Measurements from ENCODE around the gene MSRB3.
A peak's percentile ranks its signal among the peaks of the same experiment; 100 is the strongest.
"Not testable (repeated sequence)": the region's sequence is repeated elsewhere in the genome, so short reads cannot be mapped to it uniquely, and the experiment has no call there.

Gene MSRB3

DNA sequence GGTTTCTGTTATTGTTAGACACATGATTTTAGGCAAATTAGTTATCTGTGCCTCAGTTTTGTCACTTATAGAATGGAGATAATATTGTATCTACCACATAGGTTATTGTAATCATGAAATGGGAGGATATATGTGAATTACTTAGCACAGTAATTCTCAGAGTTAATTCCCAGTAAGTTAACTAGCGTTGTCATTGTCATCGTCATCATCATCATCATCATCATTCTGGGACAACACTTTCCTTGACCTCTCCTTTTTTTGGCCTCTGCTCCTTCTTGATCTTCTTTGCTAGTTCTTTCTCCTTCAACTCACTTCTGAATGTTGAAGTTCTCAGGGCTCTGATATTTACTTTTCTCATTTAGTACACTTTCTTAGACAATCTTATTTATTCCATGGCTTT is 13.8 kb downstream of the MSRB3 start:
- no peak for DNase-seq (ENCODE audit: low read depth)

DNA sequence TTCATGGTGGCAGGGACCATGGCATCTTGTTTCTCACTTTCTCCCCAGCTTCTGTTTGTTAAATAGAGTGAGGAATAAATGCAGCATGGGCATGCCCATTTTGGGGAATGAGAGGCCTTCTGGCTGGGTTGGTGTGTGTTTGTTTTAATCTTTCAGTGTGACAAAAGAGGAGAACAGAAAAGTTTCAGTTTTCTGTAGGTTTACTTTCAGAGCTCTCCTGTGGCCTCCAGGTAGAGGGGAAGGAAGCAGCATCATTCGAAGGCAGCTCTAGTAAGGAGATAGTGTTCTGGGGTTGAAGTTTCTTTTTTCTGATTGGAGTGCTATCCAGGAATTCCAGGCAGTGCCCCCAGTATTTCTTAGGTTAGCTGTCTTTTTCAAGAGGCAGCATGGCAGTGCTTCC is 15.3 kb downstream of the MSRB3 start:
- DNase-seq (ENCODE audit: low read depth), result no peak

- DNase-seq (ENCODE audit: low read depth), result no peak
These were observed 16.3 kb downstream of the MSRB3 start for GRCh38 chr12:65294641-65295262.

DNA sequence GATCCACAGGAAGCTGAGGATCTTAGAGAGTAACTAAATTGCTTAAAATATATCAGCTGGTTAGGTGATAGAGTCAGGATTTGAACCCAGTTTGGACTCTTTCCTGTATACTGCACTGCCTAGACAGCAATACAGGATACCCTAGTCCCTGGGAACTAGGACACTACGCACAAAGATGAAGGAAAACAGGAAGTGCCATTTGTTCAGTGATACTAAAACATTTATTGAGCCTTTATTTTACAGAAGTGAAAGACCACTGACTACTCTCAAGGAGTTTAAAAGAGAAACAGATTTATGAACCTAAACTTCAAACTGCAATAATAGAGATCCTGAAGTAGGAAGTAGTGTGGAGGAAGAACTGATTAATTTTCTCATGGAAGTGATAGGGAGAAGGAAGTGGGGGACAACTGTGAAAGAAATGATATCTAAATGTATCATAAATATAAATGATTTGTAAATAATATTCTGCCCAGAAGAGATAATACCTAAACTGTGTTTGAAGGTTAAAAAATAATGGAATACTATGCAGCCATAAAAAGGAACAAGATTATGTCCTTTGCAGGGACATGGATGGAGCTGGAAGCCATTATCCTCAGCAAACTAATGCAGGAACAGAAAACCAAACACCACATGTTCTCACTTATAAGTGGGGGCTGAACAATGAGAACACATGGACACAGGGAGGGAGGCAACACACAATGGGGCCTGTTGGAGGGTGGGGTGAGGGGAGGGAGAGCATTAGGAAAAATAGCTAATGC is 18.2 kb downstream of the MSRB3 start:
- no peak for DNase-seq (ENCODE audit: low read depth)

DNA sequence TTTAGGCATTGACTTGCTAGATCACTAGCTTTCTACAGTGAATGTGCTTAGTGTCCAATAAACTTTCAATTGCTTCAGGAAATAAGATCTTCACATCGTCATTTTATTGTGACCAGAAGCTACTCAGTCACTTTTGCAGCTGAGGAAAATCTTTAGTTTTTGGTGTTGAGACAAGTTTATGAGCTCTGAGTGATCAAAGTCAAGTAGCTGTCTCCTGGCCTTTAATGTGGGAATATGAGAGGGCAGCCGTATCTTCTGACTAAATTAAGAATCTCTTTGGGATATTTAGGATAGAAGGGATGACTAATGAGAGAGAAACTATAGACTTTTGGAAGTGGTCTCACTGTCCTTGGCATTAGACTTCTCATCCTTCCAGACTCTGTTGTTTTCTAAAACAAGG is 21.6 kb downstream of the MSRB3 start:
- DNase-seq (ENCODE audit: low read depth), result no peak

- no peak for DNase-seq (ENCODE audit: low read depth)
These were observed 22.3 kb downstream of the MSRB3 start for GRCh38 chr12:65300679-65301349.

GRCh38 chr12:65302891-65303290 is 24.4 kb downstream of the MSRB3 start:
- DNase-seq (ENCODE audit: low read depth), result no peak

DNA sequence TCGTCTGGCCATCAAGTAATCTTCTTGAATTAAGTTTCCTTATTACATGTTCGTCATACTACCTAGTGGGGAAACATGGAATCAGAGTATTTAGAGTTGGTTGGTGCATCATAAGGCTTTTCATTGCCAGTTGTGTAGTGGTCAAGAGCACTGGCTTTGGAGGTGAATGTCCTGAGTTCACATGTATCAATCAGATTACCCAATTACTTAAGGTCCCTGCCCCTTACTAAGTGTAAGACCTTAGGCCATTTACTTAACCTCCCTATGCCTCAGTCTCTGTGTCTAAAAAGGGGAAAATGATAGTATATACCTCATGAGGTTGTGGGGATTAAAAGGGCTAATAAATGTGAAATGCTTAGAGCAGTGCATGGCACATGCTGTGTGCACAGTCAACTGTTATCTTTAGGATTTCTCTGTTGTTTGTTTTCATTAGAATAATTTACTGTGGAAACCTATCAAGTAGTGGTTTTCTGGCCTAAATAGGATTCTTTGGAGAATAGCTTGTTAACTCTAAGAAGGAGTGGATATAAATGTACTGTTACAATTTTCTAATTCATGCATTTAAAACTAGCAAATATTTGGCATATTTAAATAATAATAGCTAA is 27.0 kb downstream of the MSRB3 start:
- no peak for DNase-seq (ENCODE audit: low read depth)

DNA sequence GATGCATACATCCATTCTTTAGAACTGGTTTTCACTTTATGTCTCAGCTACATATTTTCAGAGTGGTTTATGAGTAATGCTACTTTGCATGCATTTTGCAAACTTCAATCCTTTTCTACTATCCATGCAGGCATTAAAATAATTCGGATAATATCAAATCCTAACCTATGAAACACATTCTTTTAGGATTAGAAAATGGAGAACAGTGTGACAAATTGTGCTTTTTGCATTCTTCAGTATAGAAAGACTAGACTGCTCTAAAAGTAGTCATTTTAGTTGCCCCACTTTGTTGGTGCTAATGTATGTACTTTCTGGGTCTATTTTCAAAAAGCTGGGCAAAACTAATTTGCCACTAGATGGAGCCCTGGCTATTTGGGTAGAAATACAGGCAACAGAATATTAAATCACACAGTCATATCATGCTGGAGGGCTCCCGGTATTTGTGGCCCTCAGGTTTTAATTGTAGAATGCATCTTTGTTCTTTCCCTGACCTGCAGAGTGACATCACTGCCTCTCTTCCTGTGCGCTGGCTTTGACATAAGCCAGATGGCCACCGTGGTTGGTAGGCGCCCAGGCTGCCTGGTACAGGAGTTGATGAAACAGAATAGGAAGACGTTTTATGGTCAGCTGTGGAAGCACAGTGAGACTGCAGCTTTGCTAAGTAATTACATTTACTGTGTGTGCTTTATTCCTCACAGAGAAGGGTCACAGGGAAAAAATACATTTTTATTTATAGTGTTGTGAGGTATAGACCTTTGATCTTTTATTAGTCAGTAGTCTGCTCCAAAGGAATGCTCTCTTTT is 28.1 kb downstream of the MSRB3 start:
- DNase-seq (ENCODE audit: low read depth), result peak; percentile 23

- no peak for DNase-seq (ENCODE audit: low read depth)
These were observed 28.7 kb downstream of the MSRB3 start for GRCh38 chr12:65307169-65307501.

DNA sequence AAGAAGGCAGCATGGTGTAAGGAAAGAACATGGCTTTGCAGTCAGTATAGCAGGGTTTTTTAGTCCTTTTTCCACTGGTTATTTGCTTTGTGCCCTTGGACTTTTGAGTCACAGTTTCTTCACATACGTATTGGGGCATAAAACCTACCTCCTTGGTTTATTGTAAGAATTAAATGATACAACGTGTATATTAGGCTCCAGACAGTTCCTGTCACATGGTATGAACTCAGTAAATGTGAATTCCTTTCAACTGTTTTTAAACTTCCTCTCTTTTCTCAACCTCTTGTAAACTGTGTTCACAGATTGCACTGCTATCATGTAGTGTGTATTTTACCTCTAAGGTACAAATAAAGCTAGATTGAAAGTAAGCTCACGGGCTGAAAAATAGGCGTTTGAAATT is 29.5 kb downstream of the MSRB3 start:
- no peak for DNase-seq (ENCODE audit: low read depth)

DNA sequence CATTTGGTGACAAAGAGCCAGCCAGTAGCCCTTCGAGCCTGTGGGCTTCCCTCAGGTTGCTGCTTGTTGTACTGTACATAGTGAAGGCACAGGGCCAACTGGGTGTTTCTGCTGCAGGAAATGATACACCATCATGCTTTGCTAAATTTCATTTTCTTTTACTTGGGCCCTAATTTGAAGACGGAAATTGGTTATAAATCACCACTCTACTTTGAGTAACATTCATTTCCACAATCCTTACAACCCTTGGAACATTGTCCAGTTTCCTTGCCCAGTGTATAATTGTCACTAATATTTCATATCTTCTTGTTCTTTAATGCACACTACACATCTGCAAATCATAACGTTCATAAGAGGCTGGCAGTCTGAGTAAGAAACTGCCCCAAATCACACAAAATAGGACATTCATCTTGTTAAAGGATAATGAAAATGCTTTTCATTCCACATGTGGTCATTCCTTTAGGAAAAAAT is 30.2 kb downstream of the MSRB3 start:
- DNase-seq (ENCODE audit: low read depth), result no peak

GRCh38 chr12:65311260-65311659 is 32.8 kb downstream of the MSRB3 start:
- no peak for DNase-seq (ENCODE audit: low read depth)

DNA sequence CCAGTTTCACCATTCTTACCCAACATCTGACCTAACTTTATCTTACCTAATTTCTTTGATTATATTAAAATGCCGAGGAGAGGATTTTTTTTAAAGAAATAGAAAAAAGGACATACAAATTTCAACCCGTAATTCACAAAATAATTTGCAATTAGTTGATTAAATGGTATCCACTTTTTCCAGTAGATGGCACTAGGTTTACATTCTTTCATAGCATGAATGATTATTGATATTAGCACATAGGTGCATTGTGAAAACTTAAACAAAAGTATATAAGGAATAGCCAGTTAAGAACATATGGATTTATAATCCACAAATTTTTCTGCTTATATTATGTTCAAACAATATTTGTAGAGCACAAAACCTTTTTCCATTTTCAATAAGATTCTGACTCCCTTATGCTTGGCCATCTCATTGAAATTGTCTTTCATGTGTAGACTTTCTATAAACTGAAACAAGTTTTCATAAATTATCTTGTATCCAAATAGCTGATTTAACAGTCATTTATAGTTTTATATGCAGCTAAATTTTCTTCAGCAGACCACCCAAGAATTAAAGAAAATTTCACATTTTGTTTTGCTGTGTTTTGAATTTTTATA is 35.3 kb downstream of the MSRB3 start:
- DNase-seq (ENCODE audit: low read depth), result peak; percentile 20

DNA sequence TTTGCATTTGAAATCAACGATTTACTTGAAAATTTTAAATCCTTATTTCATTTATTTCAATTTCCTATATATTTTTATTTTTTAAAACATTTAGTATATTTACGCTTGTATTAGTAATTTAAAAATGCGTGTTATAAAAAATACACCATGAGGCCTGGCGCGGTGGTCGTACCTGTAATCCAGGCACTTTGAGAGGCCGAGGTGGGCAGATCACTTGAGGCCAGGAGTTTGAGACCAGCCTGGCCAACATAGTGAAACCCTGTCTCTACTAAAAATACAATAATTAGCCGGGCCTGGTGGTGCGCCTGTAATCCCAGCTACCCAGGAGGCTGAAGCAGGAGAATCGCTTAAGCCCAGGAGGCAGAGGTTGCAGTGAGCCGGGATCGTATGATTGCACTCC is 36.8 kb downstream of the MSRB3 start:
- DNase-seq (ENCODE audit: low read depth), result not testable (repeated sequence)

DNA sequence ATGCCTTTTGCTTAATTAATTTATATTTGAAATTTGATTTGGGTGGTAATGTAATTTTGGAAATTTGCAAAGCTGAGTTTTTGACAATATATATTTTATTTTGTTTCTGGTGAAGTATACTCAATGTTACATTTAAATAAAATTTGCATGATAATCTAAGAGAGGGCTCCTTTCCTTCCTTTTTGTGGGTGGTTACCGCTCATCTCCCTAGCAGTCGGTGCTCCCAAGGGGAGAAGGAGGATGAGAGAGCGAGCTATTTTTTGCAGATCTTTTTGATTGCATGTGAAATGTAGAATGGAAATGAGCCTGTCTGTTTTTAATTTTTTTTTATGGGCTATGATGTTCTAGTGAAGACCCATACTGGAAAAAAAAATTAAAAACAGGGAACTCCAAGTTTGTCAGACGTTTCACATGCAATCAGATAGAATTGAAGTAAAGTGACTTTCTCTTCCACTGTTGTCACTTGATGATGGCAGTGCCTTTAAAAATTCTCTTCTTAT is 39.8 kb downstream of the MSRB3 start:
- DNase-seq (ENCODE audit: low read depth), result no peak

- no peak for DNase-seq (ENCODE audit: low read depth)
These were observed 41.3 kb downstream of the MSRB3 start for GRCh38 chr12:65319688-65320200.

DNA sequence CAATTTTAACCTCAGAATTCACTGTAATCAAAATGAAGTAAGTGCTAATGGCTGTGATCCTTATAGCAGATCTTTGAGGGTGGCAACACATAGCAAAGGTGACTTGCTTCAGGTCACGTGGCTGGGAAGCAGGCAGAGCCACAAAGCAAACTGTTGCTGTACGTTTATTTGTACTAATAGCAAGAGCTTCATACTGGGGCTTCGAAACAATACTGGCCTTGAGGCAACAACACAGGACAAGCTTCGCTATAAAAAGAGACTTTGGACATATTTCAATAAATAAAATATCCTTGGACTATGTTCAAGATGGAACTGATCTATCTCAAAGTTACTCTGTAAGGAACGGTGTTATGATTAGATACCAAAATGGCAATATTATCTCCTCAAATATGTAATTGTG is 44.6 kb downstream of the MSRB3 start:
- no peak for DNase-seq (ENCODE audit: low read depth)

- DNase-seq (ENCODE audit: low read depth), result no peak
These were observed 45.6 kb downstream of the MSRB3 start for GRCh38 chr12:65324056-65324455.

- DNase-seq (ENCODE audit: low read depth), result no peak
These were observed 46.1 kb downstream of the MSRB3 start for GRCh38 chr12:65324551-65324950.

DNA sequence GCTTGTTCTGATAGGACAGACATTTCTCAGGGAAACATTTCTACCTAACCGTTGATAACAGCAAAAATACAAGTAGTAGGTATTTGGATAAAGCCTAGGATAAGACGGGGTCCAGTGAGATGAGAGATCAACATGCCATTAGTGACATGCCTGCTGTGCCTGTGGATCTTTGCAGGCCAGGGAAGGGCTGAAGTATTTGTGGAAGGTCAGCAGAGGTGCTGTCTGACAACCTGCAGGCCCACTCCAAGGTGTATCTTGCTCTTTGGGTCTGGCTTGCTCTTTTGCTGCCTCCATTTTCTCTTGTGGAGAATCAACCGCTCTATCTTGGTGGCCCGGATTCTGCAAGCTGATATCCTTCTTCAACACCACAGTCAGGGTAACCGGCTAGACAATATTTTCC is 46.7 kb downstream of the MSRB3 start:
- no peak for DNase-seq (ENCODE audit: low read depth)
